ENCODE data around the gene PLEKHA7. TPM values are rescaled to one million over a fixed set of nuclear protein-coding genes. Genes with fewer than 3 reads are reported as not detected.

Gene PLEKHA7
- total and polyA plus RNA-seq, 2 of the 13 experiments (the other 11 are each of a cell fraction or from before 2014, with no cell fraction given), result 17.5 to 18.7 TPM

- peak; percentile 41; the same call in 1 of the 2 replicates for TF ChIP-seq ZNF770 (CRISPR knock-in tag; IDR thresholded peaks at IDR 0.05)
- peak; percentile 27; the same call in 1 of the 2 replicates for TF ChIP-seq CAMTA2 (CRISPR knock-in tag; IDR thresholded peaks at IDR 0.05; ENCODE audit: borderline replicate concordance)
- TF ChIP-seq ZNF557 (CRISPR knock-in tag; IDR thresholded peaks at IDR 0.05), result peak; percentile 27; the same call in 1 of the 2 replicates
- TF ChIP-seq ZKSCAN8 (CRISPR knock-in tag; IDR thresholded peaks at IDR 0.05; ENCODE audit: borderline replicate concordance), result 0 out of 2 replicates have a peak, but pooled peaks have one; percentile 45
- peak; percentile 90; the same call in 1 of the 2 replicates for TF ChIP-seq ZZZ3 (CRISPR knock-in tag; IDR thresholded peaks at IDR 0.05; ENCODE audit: borderline replicate concordance)
- peak; percentile 100 for TF ChIP-seq PHF8 (CRISPR knock-in tag; IDR thresholded peaks at IDR 0.05)
- TF ChIP-seq HMGXB3 (CRISPR knock-in tag; IDR thresholded peaks at IDR 0.05; ENCODE audit: borderline replicate concordance), result peak; percentile 55; the same call in 1 of the 2 replicates
- no peak for TF ChIP-seq SETDB1 (CRISPR knock-in tag; IDR thresholded peaks at IDR 0.05; ENCODE audit: borderline replicate concordance)
- TF ChIP-seq STAT6 (CRISPR knock-in tag; IDR thresholded peaks at IDR 0.05; ENCODE audit: borderline replicate concordance), result 0 out of 2 replicates have a peak, but pooled peaks have one; percentile 68
- TF ChIP-seq ZFP36L2 (CRISPR knock-in tag; IDR thresholded peaks at IDR 0.05), result no peak
- peak; percentile 73 for TF ChIP-seq ZMYM4 (CRISPR knock-in tag; IDR thresholded peaks at IDR 0.05)
- no peak for TF ChIP-seq JDP2 (CRISPR knock-in tag; IDR thresholded peaks at IDR 0.05; ENCODE audit: borderline replicate concordance)
- peak; percentile 60; the same call in 1 of the 2 replicates for TF ChIP-seq MYPOP (CRISPR knock-in tag; IDR thresholded peaks at IDR 0.05)
- TF ChIP-seq MTERF4 (CRISPR knock-in tag; IDR thresholded peaks at IDR 0.05), result no peak
- peak; percentile 86 for TF ChIP-seq TFDP2 (CRISPR knock-in tag; IDR thresholded peaks at IDR 0.05)
These were observed 275.8 kb downstream of the PLEKHA7 start, which contains the start of gene C11orf58 (continued) for GRCh38 chr11:16738193-16738946.
